HG02588 (cell line): ENCODE measurements around the gene EBNA1BP2.
"Not testable (repeated sequence)": the region's sequence is repeated elsewhere in the genome, so short reads cannot be mapped to it uniquely, and the experiment has no call there.

ENCODE experiments used
- ATAC-seq: cut with Tn5 transposase; IDR thresholded peaks from one replicate; pipeline ENCODE4 v1.9.1; 2021; ENCODE audit warnings: mild to moderate bottlenecking, moderate library complexity; ENCODE audit not compliant: unreplicated experiment

EBNA1BP2 gene

DNA sequence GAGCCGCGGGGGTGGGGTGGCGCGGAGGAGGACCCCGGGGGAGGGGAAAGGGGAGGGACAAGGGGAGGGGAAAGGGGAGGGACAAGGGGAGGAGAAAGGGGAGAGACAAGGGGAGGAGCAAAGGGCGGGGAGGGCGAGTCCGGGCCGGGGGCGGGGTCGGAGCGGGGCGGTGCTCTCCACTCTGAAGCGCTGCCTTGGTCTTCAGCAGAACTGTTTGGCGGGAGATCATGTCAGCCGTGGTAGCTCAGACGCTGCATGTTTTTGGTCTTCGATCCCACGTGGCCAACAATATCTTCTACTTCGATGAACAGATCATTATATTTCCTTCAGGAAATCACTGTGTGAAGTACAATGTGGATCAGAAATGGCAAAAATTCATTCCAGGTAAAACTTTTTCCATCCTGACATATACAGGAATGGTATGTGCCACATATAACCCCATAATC lies 460 bp upstream of the EBNA1BP2 start:
- peak; percentile 52 for ATAC-seq

DNA sequence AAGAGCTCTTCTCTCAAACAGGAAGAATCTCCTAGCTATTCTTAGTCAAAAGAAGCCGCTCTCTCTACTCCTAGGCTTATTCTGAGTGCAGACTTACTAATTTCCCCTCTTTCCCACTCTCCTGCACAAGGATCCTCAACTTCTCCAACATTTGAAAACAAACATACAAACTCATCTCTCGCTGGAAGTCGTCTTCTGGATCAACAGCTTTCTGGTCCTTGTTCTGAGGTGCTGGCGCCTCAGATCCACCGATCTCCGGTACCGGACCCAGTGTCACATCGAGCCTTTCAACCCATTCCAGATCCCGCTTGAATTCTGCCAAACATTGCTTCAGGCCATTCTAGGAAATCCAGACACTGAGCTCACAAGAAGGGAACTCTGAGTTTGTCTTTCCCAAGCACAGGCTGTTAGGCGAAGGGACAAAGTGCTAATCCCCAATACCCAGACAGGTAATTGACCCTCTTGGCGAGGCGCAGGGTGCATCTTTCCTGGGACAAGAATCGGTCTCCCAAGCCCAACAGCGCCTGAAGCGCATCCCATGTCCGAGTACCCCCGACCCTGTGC lies 696 bp downstream of the EBNA1BP2 start:
- ATAC-seq = no peak

DNA sequence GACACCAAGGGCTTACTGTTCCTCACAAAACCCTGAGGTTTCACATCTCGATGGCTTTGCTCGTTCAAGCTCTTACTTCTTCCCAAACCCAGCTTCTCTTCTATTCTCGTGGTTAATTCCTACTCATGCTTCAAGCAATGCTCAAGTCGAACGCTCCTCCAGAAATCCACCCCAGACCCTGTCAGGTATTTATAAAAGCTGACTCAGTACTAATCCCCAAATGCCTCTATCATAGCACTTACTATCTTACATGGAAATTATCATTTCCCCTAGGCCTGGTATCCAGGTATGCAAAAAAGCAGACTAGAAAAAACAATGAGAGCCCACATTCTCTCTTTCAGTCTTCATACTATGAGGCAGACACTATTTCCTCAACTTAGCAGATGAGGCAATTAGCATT lies 6.3 kb downstream of the EBNA1BP2 start:
- ATAC-seq = no peak

DNA sequence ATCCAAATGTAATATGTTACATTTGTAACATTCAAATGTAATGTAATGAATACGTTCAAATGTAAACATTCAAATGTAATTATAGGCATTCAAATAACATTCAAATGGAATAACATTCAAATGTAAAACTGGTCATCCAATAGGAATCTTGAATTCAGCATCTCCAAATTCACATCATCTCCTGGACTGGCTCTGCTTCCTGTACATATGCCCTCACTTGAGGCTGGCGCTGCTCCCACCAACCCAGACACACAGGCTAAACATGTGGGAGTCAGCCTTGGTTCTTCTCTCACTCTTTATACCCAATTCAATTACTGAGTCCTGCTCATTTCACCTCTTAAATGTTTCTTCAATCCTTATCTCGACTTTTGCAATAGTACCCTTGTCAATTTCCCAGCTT lies 6.9 kb downstream of the EBNA1BP2 start:
- ATAC-seq = no peak

DNA sequence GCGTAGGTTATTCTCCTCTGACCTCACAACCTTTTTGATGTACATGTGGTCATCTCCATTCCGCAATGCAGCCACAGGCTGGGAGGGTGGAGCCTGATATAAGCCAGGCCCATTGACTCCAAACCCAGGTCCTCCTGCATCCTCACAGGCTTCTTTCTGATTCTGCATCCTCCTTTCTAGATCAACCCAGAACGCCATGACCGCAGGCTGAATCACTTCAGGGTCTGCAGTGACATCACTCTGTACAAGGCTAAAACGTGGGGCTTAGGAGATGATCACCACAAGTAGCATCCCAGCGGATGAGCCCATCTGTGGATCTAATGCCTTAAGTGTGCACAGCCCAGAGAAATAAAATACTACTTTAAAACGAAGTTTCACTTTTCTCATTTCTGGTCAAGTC lies 16.1 kb downstream of the EBNA1BP2 start:
- ATAC-seq = no peak

DNA sequence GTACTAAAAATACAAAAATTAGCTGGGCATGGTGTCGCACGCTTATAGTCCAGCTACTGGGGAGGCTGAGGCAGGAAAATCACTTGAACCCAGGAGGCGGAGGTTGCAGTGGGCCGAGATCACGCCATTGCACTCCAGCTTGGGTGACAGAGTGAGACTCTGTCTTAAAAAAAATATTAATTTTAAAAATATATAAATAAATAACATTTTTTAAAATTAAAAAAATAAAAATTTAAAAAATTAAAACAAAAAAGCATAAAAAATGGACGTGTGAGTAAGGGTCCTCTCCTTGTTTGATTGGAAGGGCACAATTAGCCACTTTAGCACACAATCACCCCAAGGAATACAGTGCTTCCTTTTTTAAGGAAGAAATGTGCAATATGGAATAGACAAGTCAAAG lies 18.6 kb downstream of the EBNA1BP2 start:
- no peak for ATAC-seq

DNA sequence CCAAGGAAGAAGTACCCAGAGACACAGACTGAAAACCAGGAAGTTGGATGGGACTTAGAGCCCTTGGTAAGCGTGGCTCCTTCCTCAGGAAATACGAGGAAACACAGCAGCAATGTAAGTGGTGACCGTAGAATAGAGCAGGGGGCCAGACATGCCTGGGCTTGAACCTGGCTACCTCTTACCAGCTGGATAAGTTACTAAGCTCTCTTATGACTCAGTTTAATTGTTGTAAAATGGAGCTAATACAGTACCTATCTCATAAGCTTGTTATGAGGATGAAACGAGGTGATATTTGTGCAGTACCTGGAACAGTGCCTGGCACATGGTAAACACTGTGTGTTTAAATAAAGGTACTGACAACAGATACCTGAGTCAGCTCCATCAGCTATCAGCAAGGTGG lies 19.2 kb downstream of the EBNA1BP2 start:
- no peak for ATAC-seq

DNA sequence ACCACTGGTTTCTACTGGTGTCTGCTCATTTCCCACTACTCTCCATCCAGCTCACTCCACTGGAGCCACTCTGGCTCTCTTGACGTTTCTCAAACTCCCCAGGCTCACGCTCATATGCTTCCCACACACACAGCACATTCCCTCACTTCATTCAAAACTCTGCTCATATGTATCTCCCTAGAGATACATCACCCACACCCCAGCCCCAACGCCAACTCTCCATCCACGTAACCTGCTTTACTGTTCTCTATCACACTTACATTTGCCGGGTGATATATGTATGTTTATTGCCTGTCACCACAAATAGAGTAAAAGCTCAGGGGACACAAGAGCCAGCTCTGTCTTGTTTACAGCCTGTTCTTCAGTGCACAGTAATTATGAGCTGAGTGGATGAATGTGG lies 22.2 kb downstream of the EBNA1BP2 start:
- no peak for ATAC-seq

DNA sequence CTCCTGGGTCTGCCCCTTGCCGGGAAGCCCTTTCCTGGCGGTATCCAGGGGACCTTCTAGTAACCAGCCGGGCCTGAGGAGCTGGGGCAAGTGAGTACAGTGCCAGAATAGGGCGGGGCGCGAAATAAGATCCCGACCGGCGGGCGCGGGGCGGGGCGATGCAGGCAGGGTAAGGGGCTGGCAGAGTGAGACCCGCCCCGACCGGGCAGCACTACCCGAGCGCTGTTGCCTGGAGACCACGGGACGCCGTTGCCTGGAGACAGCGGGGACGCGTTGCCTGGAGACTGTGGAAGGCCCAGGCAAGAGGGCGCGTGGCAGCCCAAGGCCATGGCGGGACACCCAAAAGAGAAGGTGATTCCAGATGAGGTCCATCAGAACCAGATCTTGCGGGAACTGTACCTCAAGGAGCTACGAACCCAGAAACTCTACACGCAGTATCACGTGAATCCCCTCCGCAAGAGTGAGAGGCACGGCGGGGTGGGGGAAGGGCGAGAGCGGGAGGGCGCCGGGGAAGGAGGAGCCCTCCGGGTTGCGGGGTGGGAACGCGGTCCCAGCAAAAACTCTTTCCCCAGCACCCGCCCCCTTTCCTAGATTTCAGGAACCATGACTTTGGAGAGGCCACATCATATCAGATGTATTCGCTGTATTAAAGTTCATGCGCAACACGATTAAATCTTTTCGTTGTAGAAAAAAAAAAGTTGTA lies 24.3 kb downstream of the EBNA1BP2 start:
- no peak for ATAC-seq

DNA sequence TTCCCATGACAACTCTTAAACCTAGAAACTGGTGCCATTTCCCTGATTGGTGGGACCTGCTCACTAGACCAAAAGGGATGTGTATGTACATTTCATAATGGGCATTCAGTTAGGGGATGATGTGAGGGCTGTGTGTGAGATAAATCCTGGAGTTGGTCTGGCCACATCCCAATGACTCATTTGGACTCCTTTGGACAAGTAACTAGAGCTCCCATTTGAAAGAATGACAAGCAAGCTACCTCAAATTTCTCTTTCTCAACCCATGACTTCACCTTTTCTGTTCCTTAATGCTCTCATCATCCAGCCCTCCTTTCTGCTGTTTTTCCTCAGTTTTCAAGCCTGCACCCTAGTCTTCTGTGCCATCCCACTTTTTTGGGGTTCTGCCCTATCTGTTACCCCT lies 27.9 kb downstream of the EBNA1BP2 start:
- ATAC-seq = no peak

DNA sequence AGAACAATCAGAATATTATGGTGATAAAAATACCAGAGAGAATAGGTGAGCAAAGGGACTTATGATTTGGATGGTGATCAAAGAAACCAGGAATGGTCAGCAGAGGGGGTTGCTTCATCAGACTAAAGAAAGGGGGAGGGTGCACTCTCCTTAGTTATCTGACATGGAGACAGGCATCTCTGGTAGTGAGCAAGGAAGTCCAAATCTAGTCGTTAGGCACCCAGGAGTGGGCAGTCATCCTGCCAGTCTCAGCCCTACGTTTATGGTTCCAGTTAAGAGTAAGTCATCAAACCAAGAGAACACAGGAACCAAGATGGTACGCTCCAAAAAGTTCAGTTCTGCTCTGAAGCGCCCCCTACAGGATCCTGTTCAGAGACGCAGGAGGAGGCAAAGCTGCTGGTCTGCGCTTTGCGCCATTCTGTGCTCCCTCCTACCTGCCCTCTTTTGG lies 28.6 kb downstream of the EBNA1BP2 start:
- ATAC-seq = no peak

DNA sequence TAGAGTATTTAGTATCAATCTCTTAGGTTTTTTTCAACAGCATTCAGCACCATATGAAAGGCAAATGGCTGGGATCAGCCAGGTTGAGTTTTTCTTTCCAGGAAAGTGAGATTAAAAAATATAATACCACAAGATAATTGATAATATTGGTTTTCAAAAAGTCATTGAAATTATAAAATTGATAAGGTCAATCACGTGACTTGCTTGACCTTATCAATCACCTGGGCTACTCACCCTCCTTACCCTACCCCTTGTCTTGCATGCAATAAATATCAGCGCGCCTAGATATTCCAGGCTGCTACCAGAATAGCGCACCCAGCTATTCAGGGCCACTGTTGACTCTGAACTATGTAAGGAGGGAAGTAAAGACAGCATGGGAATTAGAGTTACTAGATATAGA lies 31.5 kb downstream of the EBNA1BP2 start:
- ATAC-seq = no peak

DNA sequence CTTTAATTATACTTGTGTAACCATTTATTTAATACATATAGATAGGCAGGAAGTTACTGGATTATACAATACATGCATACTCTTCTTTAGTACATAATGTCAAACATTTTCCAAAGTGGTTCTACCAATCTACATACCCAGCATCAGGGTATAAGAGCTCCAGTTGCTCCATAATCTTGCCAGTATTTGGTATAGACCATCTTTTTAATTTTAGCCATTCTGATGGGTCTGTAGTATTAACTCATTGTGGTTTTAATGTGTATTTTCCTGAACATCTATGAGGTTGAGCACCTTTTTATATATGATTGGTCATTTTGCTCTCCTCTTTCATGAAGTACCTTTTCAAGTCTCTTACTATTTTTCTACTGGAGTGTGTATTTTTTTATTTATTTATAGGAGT lies 32.1 kb downstream of the EBNA1BP2 start:
- no peak for ATAC-seq

DNA sequence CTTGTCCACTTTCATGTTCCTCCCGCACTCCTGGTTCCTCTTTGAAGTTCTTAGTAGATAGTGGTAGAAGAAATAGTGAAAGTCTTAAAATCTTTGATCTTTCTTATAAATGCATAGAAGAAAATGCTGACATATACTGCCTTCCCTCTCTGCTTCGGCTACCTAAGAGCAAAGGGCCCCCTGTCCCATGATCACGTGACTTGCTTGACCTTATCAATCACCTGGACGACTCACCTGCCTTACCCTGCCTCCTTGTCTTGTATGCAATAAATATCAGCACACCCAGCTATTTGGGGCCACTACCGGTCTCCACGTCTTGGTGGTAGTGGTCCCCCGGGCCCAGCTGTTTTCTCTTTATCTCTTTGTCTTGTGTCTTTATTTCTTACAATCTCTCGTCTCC lies 32.8 kb downstream of the EBNA1BP2 start:
- not testable (repeated sequence) for ATAC-seq

DNA sequence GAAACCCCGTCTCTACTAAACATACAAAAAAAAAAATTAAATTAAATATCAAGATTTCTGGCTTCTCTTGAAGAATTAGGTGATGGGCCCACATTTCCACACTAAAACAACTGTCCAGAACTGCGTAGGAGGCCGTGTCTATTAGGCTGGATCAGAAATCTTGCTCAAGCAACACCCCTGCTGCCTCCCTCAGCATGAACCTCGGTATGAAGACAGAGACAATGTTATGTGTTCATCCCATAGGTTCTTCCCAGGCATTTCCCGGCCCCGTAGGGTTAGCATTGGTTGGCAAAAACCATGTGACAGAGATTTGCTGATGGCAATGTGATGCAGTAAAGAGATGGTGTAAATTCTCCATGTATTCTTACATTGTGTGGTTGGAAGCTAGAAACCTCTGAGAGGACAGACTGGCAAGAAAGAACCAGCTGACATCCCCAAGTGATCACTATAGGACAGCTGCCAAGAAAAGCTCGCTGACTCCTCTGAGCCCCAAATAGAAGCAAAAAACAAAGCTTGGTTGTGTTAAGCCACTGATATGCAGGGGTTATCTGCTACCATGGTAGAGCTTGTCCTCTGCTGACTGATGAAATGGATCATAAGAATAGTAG lies 34.5 kb downstream of the EBNA1BP2 start:
- no peak for ATAC-seq

DNA sequence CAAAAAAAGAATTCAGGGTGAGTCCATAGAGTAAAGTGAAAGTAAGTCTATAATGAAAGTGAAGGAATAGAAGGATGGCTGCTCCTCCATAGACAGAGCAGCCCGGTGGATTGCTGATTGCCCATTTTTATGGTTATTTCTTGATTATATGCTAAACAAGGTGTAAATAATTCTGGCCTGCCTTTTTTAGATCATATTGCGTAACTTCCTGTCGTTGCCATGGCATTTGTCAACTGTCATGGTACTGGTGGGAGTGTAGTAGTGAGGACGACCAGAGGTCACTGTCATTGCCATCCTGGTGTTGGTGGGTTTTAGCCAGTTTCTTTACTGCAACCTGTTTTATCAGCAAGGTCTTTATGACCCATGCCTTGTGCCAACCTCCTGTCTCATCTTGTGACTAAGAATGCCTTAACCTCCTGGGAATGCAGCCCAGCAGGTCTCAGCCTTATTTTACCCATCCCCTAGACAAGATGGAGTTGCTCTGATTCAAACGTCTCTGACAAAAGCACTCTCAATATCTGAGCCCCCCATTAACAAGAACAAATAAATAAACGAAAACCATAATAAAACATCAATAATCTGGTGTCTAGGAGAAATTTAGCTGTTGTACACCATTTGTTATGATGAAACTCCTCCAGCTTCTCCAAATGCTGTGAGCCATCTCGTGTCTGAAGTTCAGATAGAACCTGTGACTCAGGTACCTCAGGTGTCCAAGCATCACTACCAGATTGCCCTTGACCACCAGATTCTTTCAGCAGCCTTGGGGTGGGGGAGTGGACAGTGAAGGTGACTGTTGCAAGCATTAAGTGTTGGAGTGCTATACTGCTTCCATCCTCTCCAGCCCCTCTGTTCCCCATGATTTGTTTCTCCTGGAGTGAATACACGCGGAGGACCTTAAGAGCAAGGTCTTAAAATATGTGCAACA lies 36.0 kb downstream of the EBNA1BP2 start:
- no peak for ATAC-seq

DNA sequence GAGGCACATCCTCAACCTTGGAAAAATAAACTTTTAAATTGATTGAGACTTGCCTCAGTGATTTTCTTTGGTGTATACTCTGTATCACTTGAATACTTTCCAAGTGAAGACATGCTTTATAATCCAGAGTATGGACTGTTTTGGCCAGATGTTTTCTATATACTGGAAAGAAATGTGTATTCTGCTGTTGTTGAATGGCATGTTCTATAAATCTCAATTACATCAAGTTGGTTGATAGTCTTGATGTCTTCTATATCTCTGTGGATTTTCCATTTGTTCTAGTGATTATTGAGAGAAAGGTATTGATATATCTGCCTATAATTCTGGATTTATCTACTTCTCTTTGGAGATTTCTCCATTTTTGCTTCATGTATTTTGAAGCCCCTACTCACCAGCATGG lies 37.5 kb downstream of the EBNA1BP2 start:
- ATAC-seq = no peak

DNA sequence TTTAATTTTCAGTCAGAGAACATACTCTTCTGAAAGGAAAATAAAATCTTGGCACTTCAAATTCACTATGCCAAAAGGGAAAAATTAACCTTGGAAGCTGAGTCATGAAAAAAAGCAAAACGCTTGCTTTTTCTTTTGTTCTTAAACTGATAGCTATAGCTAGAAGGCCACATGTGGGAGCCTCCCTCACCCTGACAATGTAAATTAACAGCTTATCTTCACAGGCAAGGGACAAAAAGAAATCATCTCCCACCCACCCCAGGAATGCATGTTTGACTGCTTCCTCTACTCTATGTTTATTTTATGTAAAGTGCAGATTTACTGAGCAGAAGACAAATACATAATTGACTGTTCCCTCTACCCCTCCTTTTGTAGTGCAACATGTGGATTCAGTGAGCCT lies 38.0 kb downstream of the EBNA1BP2 start:
- no peak for ATAC-seq

DNA sequence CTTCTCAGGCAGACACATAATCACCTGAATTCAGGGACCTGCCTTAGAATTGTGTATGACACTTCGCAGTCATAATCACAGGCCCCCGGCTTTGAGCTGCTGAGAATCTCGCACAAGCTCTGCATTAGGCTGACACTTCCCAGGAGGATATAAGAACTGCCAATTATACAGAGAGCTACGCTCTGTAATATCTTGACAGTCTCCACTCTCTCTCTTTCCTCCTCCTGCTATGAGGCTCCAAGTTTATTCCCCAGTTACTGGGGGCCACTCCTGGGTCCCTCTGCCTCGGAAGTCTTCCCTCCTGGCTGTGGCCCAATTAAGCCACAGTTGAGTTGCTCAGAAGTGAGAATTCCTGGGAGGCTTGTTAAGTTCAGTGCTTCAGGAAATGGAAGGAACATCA lies 42.7 kb downstream of the EBNA1BP2 start:
- no peak for ATAC-seq

DNA sequence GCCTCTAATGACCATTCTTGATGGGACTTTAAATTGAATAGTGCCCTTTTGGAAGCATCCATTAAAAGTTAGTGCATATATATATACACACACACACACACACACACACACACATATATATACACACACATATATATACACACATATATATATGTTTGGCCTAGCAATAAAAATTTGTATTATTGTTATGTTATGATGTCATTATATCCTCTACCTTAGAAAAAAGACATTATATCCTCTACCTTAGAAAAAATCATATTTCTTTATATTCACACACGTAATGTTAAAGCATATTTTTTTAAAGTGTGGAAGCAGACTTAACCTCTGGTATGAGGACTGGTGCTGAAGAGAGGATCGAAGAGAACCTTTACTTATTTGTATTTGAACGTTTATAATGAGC lies 43.3 kb downstream of the EBNA1BP2 start:
- no peak for ATAC-seq

DNA sequence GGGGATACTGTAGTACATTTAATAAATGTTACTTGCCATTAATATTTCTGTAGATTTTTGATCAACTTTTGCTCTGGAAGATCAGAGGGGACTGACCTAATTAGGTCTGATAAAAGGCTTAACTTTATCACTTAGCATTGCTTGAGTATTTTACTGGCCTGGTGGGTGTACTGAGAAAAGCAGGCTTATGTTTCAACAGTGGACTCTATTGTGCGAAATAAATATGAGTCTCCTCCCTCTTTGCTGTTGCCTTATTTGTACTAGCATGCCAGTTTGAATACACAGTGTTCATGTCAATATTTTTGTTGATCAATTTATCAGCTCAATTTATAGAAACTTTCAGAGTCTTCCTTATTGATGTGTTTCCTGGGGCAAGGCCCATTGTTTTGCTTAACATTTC lies 49.1 kb downstream of the EBNA1BP2 start:
- no peak for ATAC-seq
